ENCODE measurements around the gene VEPH1. TPM values are rescaled to one million over a fixed set of nuclear protein-coding genes. Genes with fewer than 3 reads are reported as not detected.
A peak's percentile ranks its signal among the peaks of the same experiment; 100 is the strongest.

Gene VEPH1
- polyA plus RNA-seq, 1 experiment = 17.9 TPM

DNA sequence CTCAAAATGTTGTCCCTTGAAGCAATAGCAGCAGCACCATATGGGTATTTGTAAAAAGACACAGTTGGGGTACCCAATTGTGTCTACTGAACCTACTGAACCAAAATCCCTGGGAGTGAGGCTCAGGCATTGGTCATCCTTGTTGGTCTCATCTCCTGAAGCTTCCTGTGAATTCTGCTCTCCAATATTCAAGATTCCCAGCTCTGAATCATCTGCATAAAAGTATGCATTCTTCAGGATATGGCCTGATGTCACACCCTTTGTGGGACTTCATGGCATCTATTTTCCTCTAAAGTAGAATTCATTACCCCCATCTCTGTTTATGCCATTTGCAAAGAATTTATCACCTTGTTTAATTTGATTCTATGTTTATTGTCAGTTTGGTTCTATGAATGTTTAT lies 79.9 kb downstream of the VEPH1 start:
- TF ChIP-seq, protein P1, sequence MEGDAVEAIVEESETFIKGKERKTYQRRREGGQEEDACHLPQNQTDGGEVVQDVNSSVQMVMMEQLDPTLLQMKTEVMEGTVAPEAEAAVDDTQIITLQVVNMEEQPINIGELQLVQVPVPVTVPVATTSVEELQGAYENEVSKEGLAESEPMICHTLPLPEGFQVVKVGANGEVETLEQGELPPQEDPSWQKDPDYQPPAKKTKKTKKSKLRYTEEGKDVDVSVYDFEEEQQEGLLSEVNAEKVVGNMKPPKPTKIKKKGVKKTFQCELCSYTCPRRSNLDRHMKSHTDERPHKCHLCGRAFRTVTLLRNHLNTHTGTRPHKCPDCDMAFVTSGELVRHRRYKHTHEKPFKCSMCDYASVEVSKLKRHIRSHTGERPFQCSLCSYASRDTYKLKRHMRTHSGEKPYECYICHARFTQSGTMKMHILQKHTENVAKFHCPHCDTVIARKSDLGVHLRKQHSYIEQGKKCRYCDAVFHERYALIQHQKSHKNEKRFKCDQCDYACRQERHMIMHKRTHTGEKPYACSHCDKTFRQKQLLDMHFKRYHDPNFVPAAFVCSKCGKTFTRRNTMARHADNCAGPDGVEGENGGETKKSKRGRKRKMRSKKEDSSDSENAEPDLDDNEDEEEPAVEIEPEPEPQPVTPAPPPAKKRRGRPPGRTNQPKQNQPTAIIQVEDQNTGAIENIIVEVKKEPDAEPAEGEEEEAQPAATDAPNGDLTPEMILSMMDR (IDR thresholded peaks at IDR 0.05; ENCODE audit: insufficient read depth, low read depth, low read length) = no peak
- no peak overlapping the region for H3K4me3 ChIP-seq (ENCODE audit: low read depth, low read length)
- POLR2A ChIA-PET = no interaction called here
- H3K27me3 ChIP-seq (ENCODE audit: control insufficient read depth, insufficient read depth, low read length) = no peaks in the 10 kb centered on the region
- peak; percentile 32 for DNase-seq (ENCODE audit: low read depth)
- H3K36me3 ChIP-seq (ENCODE audit: control insufficient read depth, insufficient read depth, low read length) = no peaks in the 10 kb centered on the region
- CTCF ChIA-PET = interaction anchor here (0.6 to 0.9 kb wide), 2 partner anchors 98 to 218 kb away, joined by 3 read pairs; no protein-coding TSS in a partner anchor

GRCh38 chr3:157420606-157421130 lies 82.5 kb downstream of the VEPH1 start:
- Histone ChIP-seq H3K4me3 (ENCODE audit: low read depth, low read length) (no peak overlapping the region), H3K27me3 (ENCODE audit: control insufficient read depth, insufficient read depth, low read length) (no peaks in the 10 kb centered on the region), H3K36me3 (ENCODE audit: control insufficient read depth, insufficient read depth, low read length) (no peaks in the 10 kb centered on the region)
- ChIA-PET POLR2A (no interaction called here), CTCF (no interaction called here)
- TF ChIP-seq, protein P1 (IDR thresholded peaks at IDR 0.05; ENCODE audit: insufficient read depth, low read depth, low read length) = no peak
- no peak for DNase-seq (ENCODE audit: low read depth)

GRCh38 chr3:157418104-157418503 lies 85.1 kb downstream of the VEPH1 start:
- DNase-seq (ENCODE audit: low read depth) = no peak
- no peaks in the 10 kb centered on the region for H3K36me3 ChIP-seq (ENCODE audit: control insufficient read depth, insufficient read depth, low read length)
- TF ChIP-seq, protein P1 (IDR thresholded peaks at IDR 0.05; ENCODE audit: insufficient read depth, low read depth, low read length) = no peak
- no peaks in the 10 kb centered on the region for H3K27me3 ChIP-seq (ENCODE audit: control insufficient read depth, insufficient read depth, low read length)
- CTCF ChIA-PET = interaction anchor here (0.7 to 1.7 kb wide), 4 partner anchors 11 to 30 kb away, joined by 3 read pairs; no protein-coding TSS in a partner anchor
- POLR2A ChIA-PET = no interaction called here
- no peak overlapping the region for H3K4me3 ChIP-seq (ENCODE audit: low read depth, low read length)

GRCh38 chr3:157417247-157417646 lies 86.0 kb downstream of the VEPH1 start:
- POLR2A ChIA-PET = no interaction called here
- H3K4me3 ChIP-seq (ENCODE audit: low read depth, low read length) = no peak overlapping the region
- H3K36me3 ChIP-seq (ENCODE audit: control insufficient read depth, insufficient read depth, low read length) = no peaks in the 10 kb centered on the region
- H3K27me3 ChIP-seq (ENCODE audit: control insufficient read depth, insufficient read depth, low read length) = no peaks in the 10 kb centered on the region
- DNase-seq (ENCODE audit: low read depth) = no peak
- TF ChIP-seq, protein P1 (IDR thresholded peaks at IDR 0.05; ENCODE audit: insufficient read depth, low read depth, low read length) = no peak
- CTCF ChIA-PET = interaction anchor here (0.7 to 1.7 kb wide), 5 partner anchors 10 to 87 kb away, joined by 3 read pairs; no protein-coding TSS in a partner anchor

GRCh38 chr3:157416347-157417087 lies 86.7 kb downstream of the VEPH1 start:
- ChIA-PET POLR2A (no interaction called here), CTCF (interaction anchor here (0.7 to 1.7 kb wide), 3 partner anchors 11 to 86 kb away, joined by 3 read pairs; no protein-coding TSS in a partner anchor)
- H3K27me3 ChIP-seq (ENCODE audit: control insufficient read depth, insufficient read depth, low read length) = no peaks in the 10 kb centered on the region
- TF ChIP-seq, protein P1 (IDR thresholded peaks at IDR 0.05; ENCODE audit: insufficient read depth, low read depth, low read length) = no peak
- DNase-seq (ENCODE audit: low read depth) = no peak
- no peaks in the 10 kb centered on the region for H3K36me3 ChIP-seq (ENCODE audit: control insufficient read depth, insufficient read depth, low read length)
- H3K4me3 ChIP-seq (ENCODE audit: low read depth, low read length) = no peak overlapping the region
